HEK293 (cell line): ENCODE results near the gene CCNY.

Source experiments
- CTCF ChIA-PET: fragments of 350-600 bp; formaldehyde crosslinking; extraction: SDS; loops from one replicate; lab custom pipeline; 2021; ENCODE audit warnings: antibody characterized with exemption; lab: Yijun Ruan, JAX
- POLR2A ChIA-PET: fragments of 300-600 bp; formaldehyde crosslinking; extraction: SDS; loops from one replicate; lab custom pipeline; 2020; ENCODE audit warnings: antibody characterized with exemption, inconsistent platforms; lab: Yijun Ruan, JAX
- H3K27ac ChIP-seq: fragments of 200-500 bp; sonication (Bioruptor generic); 2 replicates; pipeline ENCODE4 v1.5.1; 2014; ENCODE audit warnings: low read depth, low read length, control low read depth, inconsistent platforms; ENCODE audit errors: extremely low read depth
- H3K36me3 ChIP-seq, 2 experiments: fragments of 200-500 bp in 1 of 2; sonication (Bioruptor generic) in 1 of 2; 1 replicate in 1 of 2; 2 replicates in 1 of 2; pipeline ENCODE4 v1.5.1; 2014 to 2017; ENCODE audit warnings: inconsistent platforms in 2 of 2, low read length in 2 of 2; ENCODE audit not compliant: control insufficient read depth in 2 of 2, insufficient read depth in 1 of 2
- H3K4me1 ChIP-seq: fragments of 200-500 bp; sonication (Bioruptor generic); 2 replicates; pipeline ENCODE4 v1.5.1; 2014; ENCODE audit warnings: mild to moderate bottlenecking, low read length, inconsistent platforms; ENCODE audit not compliant: control insufficient read depth, insufficient read depth
- H3K4me3 ChIP-seq: 2 replicates; pipeline ENCODE4 v1.5.1; 2011; ENCODE audit warnings: low read depth, mild to moderate bottlenecking, control low read depth, low read length, moderate library complexity
- H3K9me3 ChIP-seq: fragments of 200-500 bp; sonication (Bioruptor generic); 2 replicates; pipeline ENCODE4 v1.5.1; 2014; ENCODE audit warnings: low read depth, low read length, inconsistent platforms; ENCODE audit not compliant: control insufficient read depth, insufficient read depth
- ATF2 ChIP-seq: fragments of 450-650 bp; formaldehyde crosslinking; IDR thresholded peaks from 2 replicates; pipeline ENCODE4 v1.5.1; 2016; ENCODE audit warnings: missing biosample characterization, missing genetic modification characterization, low read depth
- EGR2 ChIP-seq: fragments of 450-650 bp; formaldehyde crosslinking; IDR thresholded peaks from 2 replicates; pipeline ENCODE4 v1.5.1; 2016; ENCODE audit warnings: low read depth, missing biosample characterization, missing genetic modification characterization
- RBAK ChIP-seq: fragments of 450-650 bp; formaldehyde crosslinking; IDR thresholded peaks from 2 replicates; pipeline ENCODE4 v1.5.1; 2016; ENCODE audit warnings: missing biosample characterization, missing genetic modification characterization
- REST ChIP-seq: fragments of 450-650 bp; formaldehyde crosslinking; IDR thresholded peaks from 2 replicates; pipeline ENCODE4 v1.5.1; 2016; ENCODE audit warnings: missing biosample characterization, missing genetic modification characterization
- SCRT2 ChIP-seq: fragments of 450-650 bp; formaldehyde crosslinking; IDR thresholded peaks from 2 replicates; pipeline ENCODE4 v1.5.1; 2016; ENCODE audit warnings: missing biosample characterization, missing genetic modification characterization
- SETDB1 ChIP-seq: IDR thresholded peaks from one replicate; pipeline ENCODE4 v1.6.1; 2017; ENCODE audit warnings: mild to moderate bottlenecking, low read length, moderate library complexity, mixed read lengths; ENCODE audit not compliant: insufficient read length
- TCF7L2 ChIP-seq: IDR thresholded peaks from 2 replicates; pipeline ENCODE4 v1.6.1; 2011; ENCODE audit warnings: low read depth, mild to moderate bottlenecking, inconsistent platforms, low read length, moderate library complexity, borderline replicate concordance
- ZBTB20 ChIP-seq: fragments of 450-650 bp; formaldehyde crosslinking; IDR thresholded peaks from 2 replicates; pipeline ENCODE4 v1.5.1; 2016; ENCODE audit warnings: missing biosample characterization, missing genetic modification characterization
- ZBTB6 ChIP-seq: fragments of 450-650 bp; formaldehyde crosslinking; IDR thresholded peaks from 2 replicates; pipeline ENCODE4 v1.5.1; 2017; ENCODE audit warnings: missing biosample characterization, missing genetic modification characterization
- ZEB2 ChIP-seq: fragments of 450-650 bp; formaldehyde crosslinking; IDR thresholded peaks from 2 replicates; pipeline ENCODE4 v1.5.1; 2016; ENCODE audit warnings: missing biosample characterization, missing genetic modification characterization
- ZNF184 ChIP-seq: fragments of 450-650 bp; IDR thresholded peaks from 2 replicates; pipeline ENCODE4 v1.5.1; 2018; ENCODE audit warnings: missing biosample characterization, mild to moderate bottlenecking, missing genetic modification characterization
- ZNF362 ChIP-seq: fragments of 450-650 bp; formaldehyde crosslinking; IDR thresholded peaks from 2 replicates; pipeline ENCODE4 v1.5.1; 2016; ENCODE audit warnings: missing biosample characterization, missing genetic modification characterization
- ZNF416 ChIP-seq: fragments of 450-650 bp; formaldehyde crosslinking; IDR thresholded peaks from 2 replicates; pipeline ENCODE4 v1.5.1; 2016; ENCODE audit warnings: missing biosample characterization, missing genetic modification characterization
- ZNF423 ChIP-seq: fragments of 450-650 bp; formaldehyde crosslinking; IDR thresholded peaks from 2 replicates; pipeline ENCODE4 v1.5.1; 2016; ENCODE audit warnings: missing biosample characterization, missing genetic modification characterization
- ZNF513 ChIP-seq: fragments of 450-650 bp; IDR thresholded peaks from 2 replicates; pipeline ENCODE4 v1.5.1; 2018; ENCODE audit warnings: missing biosample characterization, missing genetic modification characterization
- ZNF544 ChIP-seq: fragments of 450-650 bp; formaldehyde crosslinking; IDR thresholded peaks from 2 replicates; pipeline ENCODE4 v1.5.0; 2017; ENCODE audit warnings: missing biosample characterization, missing genetic modification characterization
- ZNF645 ChIP-seq: fragments of 450-650 bp; formaldehyde crosslinking; IDR thresholded peaks from 2 replicates; pipeline ENCODE4; 2016; ENCODE audit warnings: missing biosample characterization, missing genetic modification characterization

The CCNY gene

GRCh38 chr10:35502692-35503091 lies 166.4 kb downstream of the CCNY start:
- TF ChIP-seq EGR2 (tag by site-specific recombination) (no peak), ZNF645 (tag by site-specific recombination) (no peak), ZNF513 (tag by site-specific recombination) (no peak), ZNF544 (no peak), SETDB1 (no peak), ZNF416 (tag by site-specific recombination) (no peak), ZNF423 (tag by site-specific recombination) (no peak), TCF7L2 (no peak), ZNF362 (tag by site-specific recombination) (no peak), ZEB2 (no peak), SCRT2 (no peak), ZNF184 (tag by site-specific recombination) (no peak), ZBTB6 (no peak), ZBTB20 (tag by site-specific recombination) (no peak), ATF2 (tag by site-specific recombination) (no peak), RBAK (no peak), REST (tag by site-specific recombination) (no peak)
- no peak overlapping the region for H3K4me3 ChIP-seq
- POLR2A ChIA-PET, result no interaction called here

More at GRCh38 chr10:35502692-35503091, 166.4 kb downstream of the CCNY start:
- CTCF ChIA-PET, result interaction anchor here (0.8 kb wide), 1 partner anchor 155 kb away, joined by 3 read pairs; no protein-coding TSS in a partner anchor
- Histone ChIP-seq H3K4me1 (no peaks in the 10 kb centered on the region), H3K36me3 (no peaks in the 10 kb centered on the region), H3K27ac (no peak overlapping the region), H3K9me3 (no peaks in the 10 kb centered on the region)
